Measurements from ENCODE around the gene PAPPA2. TPM values are rescaled to one million over a fixed set of nuclear protein-coding genes. Genes with fewer than 3 reads are reported as not detected.

The PAPPA2 gene
- total and polyA plus RNA-seq, 7 experiments from 2014 or later, result 0.07 to 0.29 (median 0.21) TPM; not detected in 4

GRCh38 chr1:176694713-176695112 lies 231.7 kb downstream of the PAPPA2 start:
- Mint-ChIP-seq H3K27me3 (peaks cover 0 to 12% (median 5%) of the 10 kb centered on the region in 5 donors), H3K27ac (no peak overlapping the region), H3K9me3 (peaks cover 0 to 2% (median 0%) of the 10 kb centered on the region in 11 donors), H3K4me1 (peaks cover 0 to 2% (median 0%) of the 10 kb centered on the region in 7 donors), H3K36me3 (no peaks in the 10 kb centered on the region), H3K4me3 (no peak overlapping the region)
- Histone ChIP-seq H3K4me1 (ENCODE audit: control insufficient read depth in 2 of 2, insufficient read depth in 2 of 2, low read length in 2 of 2) (no peaks in the 10 kb centered on the region), H3K27me3 (ENCODE audit: control insufficient read depth in 2 of 2, insufficient read depth in 2 of 2, low read length in 2 of 2) (no peaks in the 10 kb centered on the region), H3K36me3 (ENCODE audit: control insufficient read depth in 2 of 3, insufficient read depth in 3 of 3, low read length in 3 of 3) (no peaks in the 10 kb centered on the region), H3K4me3 (ENCODE audit: low read length) (no peak overlapping the region), H3K9me3 (ENCODE audit: control insufficient read depth in 2 of 3, low read length in 3 of 3) (no peaks in the 10 kb centered on the region), H3K27ac (ENCODE audit: low read depth, low read length) (no peak overlapping the region)
- CTCF ChIA-PET, result no interaction called here
- DNase-seq, result no peak
- intact Hi-C loops (cut with micrococcal nuclease), result loop anchor here in 1 of 2 donors (5.0 kb wide), 1 partner anchor 1322 kb away; no protein-coding TSS in a partner anchor
- POLR2A ChIA-PET, result no interaction called here
- no peak for ATAC-seq

DNA sequence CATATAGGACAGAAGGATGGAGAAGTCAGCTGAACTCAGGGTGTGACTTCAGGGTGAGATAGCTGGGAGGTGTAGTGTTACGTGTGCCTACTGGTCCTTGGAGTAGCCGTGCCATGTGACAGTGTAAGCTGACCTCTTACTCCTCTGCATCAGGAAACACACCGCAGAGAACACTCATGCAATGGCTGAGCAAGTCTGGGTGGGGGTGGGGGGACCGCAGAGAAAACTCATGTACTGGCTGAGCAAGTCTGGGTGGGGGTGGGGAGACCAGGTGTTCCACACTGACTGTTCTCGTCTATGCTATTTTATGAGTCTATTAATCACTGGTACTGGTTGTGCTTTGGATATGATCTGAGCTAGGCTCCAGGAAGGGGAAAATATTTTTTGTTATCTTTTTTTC lies 233.1 kb downstream of the PAPPA2 start:
- H3K27me3 ChIP-seq (ENCODE audit: control insufficient read depth in 2 of 2, insufficient read depth in 2 of 2, low read length in 2 of 2), result no peaks in the 10 kb centered on the region
- DNase-seq (no peak), ATAC-seq (no peak)
- H3K4me3 ChIP-seq (ENCODE audit: low read length), result no peak overlapping the region
- Mint-ChIP-seq H3K36me3 (no peaks in the 10 kb centered on the region), H3K4me1 (peaks cover 0 to 2% (median 0%) of the 10 kb centered on the region in 7 donors), H3K9me3 (peaks cover 0 to 2% (median 0%) of the 10 kb centered on the region in 11 donors), H3K27me3 (peaks cover 0 to 9% (median 5%) of the 10 kb centered on the region in 5 donors), H3K4me3 (no peak overlapping the region), H3K27ac (no peak overlapping the region)
- ChIA-PET POLR2A (no interaction called here), CTCF (no interaction called here)
- intact Hi-C loops (cut with micrococcal nuclease), result no loop called here
- H3K4me1 ChIP-seq (ENCODE audit: control insufficient read depth in 2 of 2, insufficient read depth in 2 of 2, low read length in 2 of 2), result no peaks in the 10 kb centered on the region
- H3K9me3 ChIP-seq (ENCODE audit: control insufficient read depth in 2 of 3, low read length in 3 of 3), result no peaks in the 10 kb centered on the region
- no peaks in the 10 kb centered on the region for H3K36me3 ChIP-seq (ENCODE audit: control insufficient read depth in 2 of 3, insufficient read depth in 3 of 3, low read length in 3 of 3)
- no peak overlapping the region for H3K27ac ChIP-seq (ENCODE audit: low read depth, low read length)

- ChIA-PET POLR2A (no interaction called here), CTCF (no interaction called here)
- intact Hi-C loops (cut with micrococcal nuclease), result no loop called here
- DNase-seq (no peak), ATAC-seq (no peak)
- Histone ChIP-seq H3K27ac (ENCODE audit: low read depth, low read length) (no peak overlapping the region), H3K9me3 (ENCODE audit: control insufficient read depth in 2 of 3, low read length in 3 of 3) (no peaks in the 10 kb centered on the region), H3K4me3 (ENCODE audit: low read length) (no peak overlapping the region), H3K36me3 (ENCODE audit: control insufficient read depth in 2 of 3, insufficient read depth in 3 of 3, low read length in 3 of 3) (no peaks in the 10 kb centered on the region), H3K27me3 (ENCODE audit: control insufficient read depth in 2 of 2, insufficient read depth in 2 of 2, low read length in 2 of 2) (no peaks in the 10 kb centered on the region), H3K4me1 (ENCODE audit: control insufficient read depth in 2 of 2, insufficient read depth in 2 of 2, low read length in 2 of 2) (no peaks in the 10 kb centered on the region)
- Mint-ChIP-seq H3K9me3 (peaks cover 0 to 2% (median 0%) of the 10 kb centered on the region in 11 donors), H3K4me1 (no peaks in the 10 kb centered on the region), H3K27ac (no peak overlapping the region), H3K36me3 (no peaks in the 10 kb centered on the region), H3K4me3 (no peak overlapping the region), H3K27me3 (peaks cover 0 to 9% (median 5%) of the 10 kb centered on the region in 5 donors)
Observed at GRCh38 chr1:176696689-176697088, 233.7 kb downstream of the PAPPA2 start.

GRCh38 chr1:176699821-176700220 lies 236.8 kb downstream of the PAPPA2 start:
- Mint-ChIP-seq H3K9me3 (peaks cover 0 to 2% (median 0%) of the 10 kb centered on the region in 11 donors), H3K4me1 (no peaks in the 10 kb centered on the region), H3K27ac (no peak overlapping the region), H3K4me3 (no peak overlapping the region), H3K27me3 (peaks cover 0 to 17% (median 6%) of the 10 kb centered on the region in 5 donors), H3K36me3 (no peaks in the 10 kb centered on the region)
- intact Hi-C loops (cut with micrococcal nuclease), result no loop called here
- Histone ChIP-seq H3K27me3 (ENCODE audit: control insufficient read depth in 2 of 2, insufficient read depth in 2 of 2, low read length in 2 of 2) (no peaks in the 10 kb centered on the region), H3K4me1 (ENCODE audit: control insufficient read depth in 2 of 2, insufficient read depth in 2 of 2, low read length in 2 of 2) (no peaks in the 10 kb centered on the region), H3K27ac (ENCODE audit: low read depth, low read length) (no peak overlapping the region), H3K9me3 (ENCODE audit: control insufficient read depth in 2 of 3, low read length in 3 of 3) (no peaks in the 10 kb centered on the region), H3K36me3 (ENCODE audit: control insufficient read depth in 2 of 3, insufficient read depth in 3 of 3, low read length in 3 of 3) (no peaks in the 10 kb centered on the region), H3K4me3 (ENCODE audit: low read length) (no peak overlapping the region)
- ATAC-seq (no peak), DNase-seq (no peak)
- POLR2A ChIA-PET, result no interaction called here
- CTCF ChIA-PET, result no interaction called here

DNA sequence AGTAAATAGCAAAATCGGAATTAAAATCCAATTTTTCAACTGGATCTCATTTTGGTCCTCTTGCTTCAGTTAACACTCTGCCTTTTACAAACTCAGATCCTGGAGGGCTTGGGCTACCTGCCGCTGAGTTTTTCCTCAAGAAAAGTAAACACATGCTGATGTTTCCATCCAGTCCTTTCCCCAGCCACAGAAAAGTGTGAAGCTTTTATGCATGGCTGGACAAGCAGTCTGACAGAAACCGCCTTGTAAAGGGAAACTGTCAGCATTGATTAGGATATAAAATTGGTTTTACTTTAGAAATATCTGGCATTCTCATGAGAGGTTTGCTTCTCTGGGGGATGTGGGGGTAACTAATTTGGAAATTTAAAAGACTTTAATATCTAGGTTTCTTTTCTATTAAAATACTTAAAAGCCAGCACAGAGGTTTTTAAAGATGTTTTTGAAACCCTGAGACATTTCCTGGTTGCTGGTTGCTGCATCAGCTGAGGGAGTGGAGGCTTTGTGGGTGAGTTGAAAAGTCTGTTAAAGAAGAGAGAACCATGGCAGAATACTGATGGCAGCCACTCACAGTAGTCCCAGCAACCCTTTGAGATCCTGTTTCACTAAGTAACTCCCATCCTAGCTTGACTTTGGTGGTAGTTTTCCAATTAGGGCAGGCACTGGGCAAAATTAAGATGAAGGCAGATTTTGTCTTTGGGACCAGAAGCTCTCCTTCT lies 238.3 kb downstream of the PAPPA2 start:
- no peaks in the 10 kb centered on the region for H3K36me3 ChIP-seq (ENCODE audit: control insufficient read depth in 2 of 3, insufficient read depth in 3 of 3, low read length in 3 of 3)
- Mint-ChIP-seq H3K27ac (no peak overlapping the region), H3K27me3 (peaks cover 0 to 17% (median 0%) of the 10 kb centered on the region in 5 donors), H3K4me1 (no peaks in the 10 kb centered on the region), H3K36me3 (no peaks in the 10 kb centered on the region), H3K9me3 (peaks cover 0 to 2% (median 0%) of the 10 kb centered on the region in 11 donors), H3K4me3 (no peak overlapping the region)
- intact Hi-C loops (cut with micrococcal nuclease), result no loop called here
- ChIA-PET CTCF (no interaction called here), POLR2A (no interaction called here)
- ATAC-seq (no peak), DNase-seq (no peak)
- no peak overlapping the region for H3K27ac ChIP-seq (ENCODE audit: low read depth, low read length)
- no peak overlapping the region for H3K4me3 ChIP-seq (ENCODE audit: low read length)
- no peaks in the 10 kb centered on the region for H3K27me3 ChIP-seq (ENCODE audit: control insufficient read depth in 2 of 2, insufficient read depth in 2 of 2, low read length in 2 of 2)
- H3K9me3 ChIP-seq (ENCODE audit: control insufficient read depth in 2 of 3, low read length in 3 of 3), result no peaks in the 10 kb centered on the region
- H3K4me1 ChIP-seq (ENCODE audit: control insufficient read depth in 2 of 2, insufficient read depth in 2 of 2, low read length in 2 of 2), result no peaks in the 10 kb centered on the region

- H3K27me3 ChIP-seq (ENCODE audit: control insufficient read depth in 2 of 2, insufficient read depth in 2 of 2, low read length in 2 of 2), result no peaks in the 10 kb centered on the region
- no peaks in the 10 kb centered on the region for H3K36me3 Mint-ChIP-seq
- no peaks in the 10 kb centered on the region for H3K4me1 Mint-ChIP-seq
- no peaks in the 10 kb centered on the region for H3K4me1 ChIP-seq (ENCODE audit: control insufficient read depth in 2 of 2, insufficient read depth in 2 of 2, low read length in 2 of 2)
- ATAC-seq (no peak), DNase-seq (no peak)
- intact Hi-C loops (cut with micrococcal nuclease), result no loop called here
- no peak overlapping the region for H3K4me3 ChIP-seq (ENCODE audit: low read length)
- POLR2A ChIA-PET, result no interaction called here
- no peak overlapping the region for H3K27ac Mint-ChIP-seq
- H3K9me3 ChIP-seq (ENCODE audit: control insufficient read depth in 2 of 3, low read length in 3 of 3), result no peaks in the 10 kb centered on the region
- peaks cover 0 to 12% (median 0%) of the 10 kb centered on the region in 5 donors for H3K27me3 Mint-ChIP-seq
- no peaks in the 10 kb centered on the region for H3K36me3 ChIP-seq (ENCODE audit: control insufficient read depth in 2 of 3, insufficient read depth in 3 of 3, low read length in 3 of 3)
- no peak overlapping the region for H3K4me3 Mint-ChIP-seq
- H3K27ac ChIP-seq (ENCODE audit: low read depth, low read length), result no peak overlapping the region
- CTCF ChIA-PET, result no interaction called here
- H3K9me3 Mint-ChIP-seq, result peaks cover 0 to 3% (median 0%) of the 10 kb centered on the region in 11 donors
Observed at GRCh38 chr1:176702901-176703300, 239.9 kb downstream of the PAPPA2 start.

- intact Hi-C loops (cut with micrococcal nuclease), result no loop called here
- Histone ChIP-seq H3K4me1 (ENCODE audit: control insufficient read depth in 2 of 2, insufficient read depth in 2 of 2, low read length in 2 of 2) (no peaks in the 10 kb centered on the region), H3K27ac (ENCODE audit: low read depth, low read length) (no peak overlapping the region), H3K4me3 (ENCODE audit: low read length) (no peak overlapping the region), H3K27me3 (ENCODE audit: control insufficient read depth in 2 of 2, insufficient read depth in 2 of 2, low read length in 2 of 2) (no peaks in the 10 kb centered on the region), H3K36me3 (ENCODE audit: control insufficient read depth in 2 of 3, insufficient read depth in 3 of 3, low read length in 3 of 3) (no peaks in the 10 kb centered on the region), H3K9me3 (ENCODE audit: control insufficient read depth in 2 of 3, low read length in 3 of 3) (no peaks in the 10 kb centered on the region)
- ChIA-PET POLR2A (no interaction called here), CTCF (no interaction called here)
- DNase-seq (no peak), ATAC-seq (no peak)
- Mint-ChIP-seq H3K4me3 (no peak overlapping the region), H3K4me1 (no peaks in the 10 kb centered on the region), H3K27ac (no peak overlapping the region), H3K36me3 (no peaks in the 10 kb centered on the region), H3K9me3 (peaks cover 0 to 3% (median 0%) of the 10 kb centered on the region in 11 donors), H3K27me3 (peaks cover 0 to 12% (median 0%) of the 10 kb centered on the region in 5 donors)
Observed at GRCh38 chr1:176705585-176705984, 242.6 kb downstream of the PAPPA2 start.
